GM18520 (cell line): ENCODE results near the gene CNRIP1.
A peak's percentile ranks its signal among the peaks of the same experiment; 100 is the strongest.
"Not testable (repeated sequence)": the region's sequence is repeated elsewhere in the genome, so short reads cannot be mapped to it uniquely, and the experiment has no call there.

Experiments
- ATAC-seq: cut with Tn5 transposase; IDR thresholded peaks from one replicate; pipeline ENCODE4 v1.9.1; 2021; ENCODE audit not compliant: unreplicated experiment

CNRIP1 gene

GRCh38 chr2:68341062-68341329 is 21.2 kb upstream of the CNRIP1 start:
- ATAC-seq = no peak

- no peak for ATAC-seq
These were observed 20.7 kb upstream of the CNRIP1 start for GRCh38 chr2:68340226-68341061.

GRCh38 chr2:68336192-68336591 is 16.4 kb upstream of the CNRIP1 start:
- no peak for ATAC-seq

- no peak for ATAC-seq
These were observed 14.2 kb upstream of the CNRIP1 start for GRCh38 chr2:68333931-68334330.

- no peak for ATAC-seq
These were observed 13.3 kb upstream of the CNRIP1 start for GRCh38 chr2:68333009-68333408.

GRCh38 chr2:68330691-68331090 is 10.9 kb upstream of the CNRIP1 start:
- no peak for ATAC-seq

GRCh38 chr2:68328901-68329300 is 9.2 kb upstream of the CNRIP1 start:
- no peak for ATAC-seq

- ATAC-seq = no peak
These were observed 5.3 kb upstream of the CNRIP1 start for GRCh38 chr2:68325056-68325455.

- no peak for ATAC-seq
These were observed 431 bp upstream of the CNRIP1 start for GRCh38 chr2:68320118-68320641.

- no peak for ATAC-seq
These were observed 793 bp downstream of the CNRIP1 start for GRCh38 chr2:68318914-68319397.

GRCh38 chr2:68317971-68318913 is 1.5 kb downstream of the CNRIP1 start:
- no peak for ATAC-seq

- ATAC-seq = no peak
These were observed 3.6 kb downstream of the CNRIP1 start for GRCh38 chr2:68316111-68316510.

- ATAC-seq = no peak
These were observed 8.7 kb downstream of the CNRIP1 start for GRCh38 chr2:68311033-68311432.

GRCh38 chr2:68309426-68309825 is 10.3 kb downstream of the CNRIP1 start:
- no peak for ATAC-seq

GRCh38 chr2:68303902-68304272 is 15.9 kb downstream of the CNRIP1 start:
- ATAC-seq = not testable (repeated sequence)

- ATAC-seq = no peak
These were observed 16.5 kb downstream of the CNRIP1 start for GRCh38 chr2:68303033-68303901.

GRCh38 chr2:68302281-68302875 is 17.4 kb downstream of the CNRIP1 start:
- ATAC-seq = no peak

- peak; percentile 69 for ATAC-seq
These were observed 24.2 kb downstream of the CNRIP1 start for GRCh38 chr2:68295516-68295915.

GRCh38 chr2:68294913-68295312 is 24.8 kb downstream of the CNRIP1 start:
- no peak for ATAC-seq

- ATAC-seq = no peak
These were observed 25.6 kb downstream of the CNRIP1 start for GRCh38 chr2:68294187-68294586.
